Measurements from ENCODE around the gene MAOA.
"Not testable (repeated sequence)": the region's sequence is repeated elsewhere in the genome, so short reads cannot be mapped to it uniquely, and the experiment has no call there.

MAOA gene

GRCh38 chrX:43718546-43718945 is 62.4 kb downstream of the MAOA start:
- DNase-seq = no peak

DNA sequence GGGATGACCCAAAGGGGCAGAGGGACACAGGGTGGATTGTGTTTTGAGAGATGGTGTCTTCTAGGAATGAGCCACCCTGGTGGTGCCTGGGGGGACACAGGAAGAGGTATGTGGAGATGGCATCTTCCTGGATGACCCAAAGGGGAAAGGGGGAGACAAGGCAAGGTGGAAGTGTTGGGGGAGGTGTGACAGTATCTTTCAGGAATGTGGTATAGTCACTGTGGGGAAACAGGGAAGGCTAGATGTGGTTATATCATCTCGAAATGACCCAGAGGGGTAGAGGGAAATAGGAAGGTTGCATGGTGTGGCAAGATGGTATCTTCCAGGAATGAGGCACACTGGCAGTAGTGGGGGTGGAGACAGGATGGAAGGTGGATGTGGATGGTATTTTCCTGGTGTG is 62.9 kb downstream of the MAOA start:
- DNase-seq = no peak

GRCh38 chrX:43720082-43720481 is 64.0 kb downstream of the MAOA start:
- no peak for DNase-seq

DNA sequence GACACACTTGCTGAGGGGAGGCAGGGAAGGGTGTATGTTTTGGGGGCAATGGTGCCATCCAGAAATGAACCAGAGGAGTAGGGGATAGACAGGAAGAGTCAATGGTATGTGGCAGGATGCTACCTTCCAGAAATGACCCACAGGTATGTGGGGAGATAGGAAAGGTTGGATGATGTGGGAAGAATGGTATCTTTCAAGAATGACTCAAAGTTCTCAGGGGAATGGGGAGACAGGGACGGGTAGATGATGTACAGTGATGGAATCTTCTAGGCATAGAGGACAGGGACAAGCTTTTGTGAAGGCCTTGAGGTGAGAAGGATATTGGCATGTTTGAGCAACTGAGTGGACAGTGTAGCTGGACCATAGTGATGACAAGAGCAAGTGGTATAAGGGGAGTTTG is 64.9 kb downstream of the MAOA start:
- DNase-seq = no peak

DNA sequence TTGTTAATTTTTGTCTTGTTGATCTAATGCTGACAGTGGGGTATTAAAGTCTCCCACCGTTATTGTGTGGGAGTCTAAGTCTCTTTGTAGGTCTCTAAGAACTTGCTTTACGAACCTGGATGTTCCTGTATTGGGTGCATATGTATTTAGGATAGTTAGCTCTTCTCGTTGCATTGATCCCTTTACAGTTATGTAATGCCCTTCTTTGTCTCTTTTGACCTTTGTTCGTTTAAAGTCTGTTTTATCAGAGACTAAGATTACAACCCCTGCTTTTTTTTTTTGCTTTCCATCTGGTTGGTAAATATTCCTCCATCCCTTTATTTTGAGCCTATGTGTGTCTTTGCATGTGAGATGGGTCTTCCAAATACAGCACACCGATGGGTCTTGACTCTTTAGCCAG is 69.1 kb downstream of the MAOA start:
- DNase-seq = not testable (repeated sequence)

DNA sequence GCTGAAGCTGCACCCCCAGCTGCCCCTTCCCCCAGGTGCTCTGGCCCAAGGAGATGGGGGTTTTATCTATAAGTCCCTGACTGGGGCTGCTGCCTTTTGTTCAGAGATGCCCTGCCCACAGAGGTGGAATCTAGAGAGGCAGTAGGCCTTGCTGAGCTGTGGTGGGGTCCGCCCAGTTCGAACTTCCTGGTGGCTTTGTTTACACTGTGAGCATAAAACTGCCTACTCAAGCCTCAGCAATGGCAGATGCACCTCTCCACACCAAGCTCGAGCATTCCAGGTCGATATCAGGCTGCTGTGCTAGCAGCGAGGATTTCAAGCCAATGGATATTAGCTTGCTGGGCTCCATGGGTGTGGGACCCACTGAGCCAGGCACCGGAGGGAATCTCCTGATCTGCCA is 71.2 kb downstream of the MAOA start:
- not testable (repeated sequence) for DNase-seq

DNA sequence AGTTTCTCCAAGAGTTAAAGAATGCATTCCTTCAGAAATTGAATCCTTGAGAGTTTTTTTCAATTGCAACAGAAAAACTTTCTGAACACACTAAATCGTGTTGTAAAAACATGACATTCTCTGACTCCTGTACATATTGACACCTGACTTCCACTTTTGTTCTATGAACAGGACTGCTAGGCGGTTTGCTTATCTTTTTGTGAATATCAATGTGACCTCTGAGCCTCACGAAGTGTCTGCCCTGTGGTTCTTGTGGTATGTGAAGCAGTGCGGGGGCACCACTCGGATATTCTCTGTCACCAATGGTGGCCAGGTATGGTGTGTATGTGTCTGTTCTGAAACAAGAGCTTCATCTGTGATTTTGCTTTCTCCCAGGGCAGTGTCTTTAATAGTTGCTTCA is 71.9 kb downstream of the MAOA start:
- DNase-seq = no peak

GRCh38 chrX:43728966-43729365 is 72.9 kb downstream of the MAOA start:
- no peak for DNase-seq

GRCh38 chrX:43731086-43731485 is 75.0 kb downstream of the MAOA start:
- no peak for DNase-seq

GRCh38 chrX:43733699-43734098 is 77.6 kb downstream of the MAOA start:
- no peak for DNase-seq

DNA sequence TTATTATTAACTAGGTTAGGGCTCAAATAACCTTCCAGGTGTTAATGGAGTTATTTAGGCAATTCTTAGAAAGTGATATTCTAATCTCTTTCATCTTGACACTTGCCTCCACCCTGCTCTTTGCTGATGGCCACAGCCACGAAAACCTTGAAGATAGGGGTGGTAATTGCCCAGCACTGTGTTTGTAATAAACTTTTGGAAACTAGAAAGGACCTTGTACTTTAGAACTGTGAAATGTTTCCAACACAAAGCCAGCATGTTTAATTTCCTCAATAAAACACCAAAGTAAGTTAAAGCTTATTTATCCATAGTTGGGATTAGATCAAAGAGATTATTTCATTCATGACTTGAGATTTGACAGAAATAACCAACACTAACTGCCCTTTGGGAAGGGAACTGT is 78.3 kb downstream of the MAOA start:
- DNase-seq = no peak

DNA sequence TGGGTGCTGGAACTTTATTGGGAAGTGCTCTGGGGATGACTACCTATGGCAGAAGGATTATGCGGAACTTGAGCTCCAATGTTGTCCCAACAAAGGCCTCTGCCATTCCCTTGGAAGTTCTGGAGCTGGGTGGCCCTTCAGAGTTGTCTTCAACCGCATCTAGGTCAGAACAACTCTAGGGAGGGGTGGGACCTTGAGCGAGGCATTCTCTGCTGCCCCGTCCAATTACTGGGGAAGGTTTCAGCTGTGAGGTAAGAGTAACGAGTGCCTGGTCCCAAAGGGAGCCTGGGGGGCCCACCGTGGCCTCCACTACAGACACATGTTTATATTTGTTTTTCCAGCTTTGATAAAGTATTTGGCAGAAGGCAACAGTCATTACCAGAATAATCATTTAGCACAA is 79.4 kb downstream of the MAOA start:
- DNase-seq = no peak

- DNase-seq = no peak
Measured at GRCh38 chrX:43735957-43736356, 79.9 kb downstream of the MAOA start.

GRCh38 chrX:43741843-43742573 is 85.9 kb downstream of the MAOA start:
- no peak for DNase-seq

DNA sequence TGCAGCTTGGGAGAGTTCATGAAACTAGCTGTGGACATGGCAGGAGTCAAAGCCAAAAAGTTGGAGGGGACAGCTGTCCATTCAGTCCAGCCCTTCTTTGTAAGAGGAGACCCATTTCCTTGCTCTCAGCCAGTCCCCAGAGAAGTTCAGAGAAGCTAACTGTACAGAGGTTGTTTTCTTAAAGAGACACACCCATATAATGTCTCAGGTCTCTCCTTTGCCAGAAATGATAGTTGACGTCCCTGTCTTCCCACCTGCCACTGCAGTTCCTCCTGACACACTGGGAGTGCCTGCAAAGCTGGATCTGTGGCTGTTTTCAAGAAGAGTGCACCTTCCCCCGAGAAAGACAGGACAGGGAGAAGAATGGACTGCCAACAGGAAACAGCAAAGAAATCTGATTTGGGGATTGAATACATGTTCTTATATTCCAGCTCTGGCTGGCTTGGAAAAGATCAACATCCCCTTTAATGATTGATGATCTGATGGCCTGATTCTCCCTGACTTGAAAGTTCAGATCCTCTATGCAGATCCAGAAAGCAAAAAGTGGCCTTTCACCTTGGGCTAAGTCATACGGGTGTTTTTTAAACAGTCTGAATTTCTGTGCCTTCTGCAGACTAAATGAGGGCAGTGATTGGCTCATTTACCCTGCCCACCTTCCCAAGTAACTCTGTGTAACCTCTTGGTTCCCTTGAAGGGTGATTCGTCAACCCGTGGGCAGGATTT is 87.2 kb downstream of the MAOA start:
- DNase-seq = no peak

GRCh38 chrX:43744284-43744683 is 88.2 kb downstream of the MAOA start:
- DNase-seq = no peak

DNA sequence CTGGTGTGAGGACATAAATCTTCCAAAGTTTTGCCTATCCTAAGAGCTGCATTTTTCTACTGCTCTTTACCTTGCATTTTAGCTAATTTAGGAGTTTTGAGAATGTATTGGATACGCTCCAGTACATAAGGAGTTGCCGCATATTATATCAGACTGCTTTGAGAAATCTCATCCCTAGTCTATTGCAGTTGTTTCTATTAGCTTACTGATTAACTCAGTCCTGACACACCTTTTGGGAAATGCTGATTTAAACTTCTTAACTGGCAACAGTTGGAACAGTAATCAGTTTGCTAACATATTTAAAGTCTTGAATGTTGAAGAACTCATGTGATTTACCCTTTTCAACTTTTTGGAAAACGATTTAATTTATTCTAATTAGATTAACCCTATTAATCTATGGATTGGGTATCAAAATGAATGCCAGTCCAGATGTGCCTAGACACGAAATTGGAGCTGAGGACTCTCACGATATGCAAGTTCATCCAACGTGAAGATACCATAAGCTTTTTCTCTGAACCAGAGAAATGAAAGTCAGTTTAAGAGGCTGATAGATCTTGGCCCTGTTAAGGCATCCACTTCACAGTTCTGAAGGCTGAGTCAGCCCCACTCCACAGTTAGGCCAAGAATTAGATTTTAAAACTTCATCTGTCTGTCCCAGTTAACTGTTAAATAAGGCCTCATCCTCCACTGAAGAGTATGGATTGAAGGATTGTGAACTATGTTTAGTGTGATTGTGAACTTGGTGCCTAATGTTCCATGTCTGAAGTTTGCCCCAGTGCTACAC is 90.0 kb downstream of the MAOA start:
- DNase-seq = no peak

DNA sequence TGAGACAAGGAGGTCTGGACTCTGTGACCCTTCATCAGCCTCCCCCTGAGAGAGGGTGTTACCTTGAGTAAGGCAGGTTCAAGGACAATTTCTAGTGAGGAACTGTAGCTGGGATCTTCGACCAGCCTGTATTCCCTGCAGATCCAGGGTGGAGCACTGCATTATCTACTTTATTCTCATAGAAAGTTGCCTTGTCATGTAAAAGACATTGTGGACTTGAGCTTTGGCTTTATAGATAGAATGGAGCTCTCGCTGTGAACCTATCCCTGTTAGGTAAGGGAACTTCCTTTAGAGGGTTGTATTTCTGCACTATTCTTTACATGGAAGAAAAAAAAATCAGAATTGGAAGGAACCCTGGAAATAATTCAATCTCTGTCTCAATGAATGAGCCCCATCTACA is 91.4 kb downstream of the MAOA start:
- DNase-seq = no peak

DNA sequence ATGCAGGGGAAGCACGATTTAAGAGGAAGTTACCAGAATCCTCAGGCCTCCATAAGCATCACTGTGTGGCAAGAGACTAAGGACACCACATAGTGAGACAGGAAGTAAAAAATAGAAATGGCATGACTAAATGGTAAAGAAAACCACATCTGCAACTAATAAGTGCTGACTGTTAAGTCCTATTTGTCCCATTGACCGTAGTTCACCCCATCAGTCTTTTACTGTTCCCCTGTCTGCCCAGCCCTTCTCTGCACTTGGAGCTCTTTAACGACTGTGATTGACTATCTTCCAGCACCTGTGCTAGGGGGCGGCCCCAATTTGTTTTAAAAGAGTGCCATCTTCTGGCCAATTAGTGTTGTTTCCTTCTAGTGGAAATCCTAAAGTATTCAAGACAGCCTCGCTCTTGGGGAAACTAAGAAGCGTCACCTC is 94.2 kb downstream of the MAOA start:
- DNase-seq = peak; percentile 36

GRCh38 chrX:43753637-43754036 is 97.5 kb downstream of the MAOA start:
- DNase-seq = no peak

GRCh38 chrX:43756076-43756475 is 100.0 kb downstream of the MAOA start:
- DNase-seq = no peak

- DNase-seq = no peak
Measured at GRCh38 chrX:43758044-43758443, 101.9 kb downstream of the MAOA start.

- DNase-seq = no peak
Measured at GRCh38 chrX:43785930-43786591, 130.0 kb downstream of the MAOA start.

All from activated CD4-positive, CD25-positive, alpha-beta regulatory T cell treated with anti-CD3 and anti-CD28 coated beads, Interleukin-2, amount 50 U/mL, for 72 hours (primary cell).